ENCODE results near the gene TTBK1. TPM values are rescaled to one million over a fixed set of nuclear protein-coding genes. Genes with fewer than 3 reads are reported as not detected.
A peak's percentile ranks its signal among the peaks of the same experiment; 100 is the strongest.

Gene TTBK1
- total RNA-seq, 1 experiment from 2014 or later, result 0.61 TPM

DNA sequence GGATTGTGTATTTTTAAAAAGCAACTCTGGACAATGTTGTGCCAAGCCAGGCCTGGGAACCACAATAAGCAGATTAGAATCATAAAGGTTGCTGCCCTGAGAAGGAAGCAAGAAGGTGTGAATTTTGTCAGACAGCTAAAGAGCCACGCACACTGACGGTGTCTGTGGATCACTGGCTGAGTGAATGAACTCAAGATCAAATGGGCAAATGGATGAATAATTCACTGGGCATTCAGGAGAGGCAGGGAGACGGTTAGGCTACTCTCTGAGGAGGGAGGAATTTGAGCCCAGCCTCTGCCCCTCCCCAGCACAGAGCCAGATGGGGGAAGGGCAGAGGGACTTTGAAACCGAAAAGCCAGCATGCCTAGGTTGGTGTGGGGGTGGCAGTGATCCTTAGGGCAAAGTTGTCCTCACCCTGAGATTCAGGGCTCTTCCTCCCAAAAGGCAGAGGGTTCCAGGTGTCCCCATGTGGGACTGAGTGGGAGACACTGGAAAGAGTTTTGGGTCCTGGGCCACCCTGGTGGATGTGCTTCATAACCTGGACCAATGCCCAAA, 35.3 kb downstream of the TTBK1 start:
- BruUV-seq (replicated peaks), result no TSS peak
- Mint-ChIP-seq H3K36me3 (ENCODE audit: insufficient read depth, unreplicated experiment) (no peaks in the 10 kb centered on the region), H3K27me3 (ENCODE audit: insufficient read depth, unreplicated experiment) (no peaks in the 10 kb centered on the region), H3K27ac (ENCODE audit: unreplicated experiment) (peak overlapping the region; percentile 51), H3K4me1 (ENCODE audit: low read depth, unreplicated experiment) (peaks cover 25% of the 10 kb centered on the region), H3K9me3 (ENCODE audit: unreplicated experiment) (no peaks in the 10 kb centered on the region), H3K4me3 (ENCODE audit: unreplicated experiment) (no peak overlapping the region)
- H3K4me1 ChIP-seq, result peaks cover 52% of the 10 kb centered on the region
- H3K36me3 ChIP-seq (ENCODE audit: control insufficient read depth, insufficient read depth, low read length), result no peaks in the 10 kb centered on the region
- CTCF ChIA-PET, result no interaction called here
- POLR2A ChIA-PET, result no interaction called here
- TF ChIP-seq, protein P1, sequence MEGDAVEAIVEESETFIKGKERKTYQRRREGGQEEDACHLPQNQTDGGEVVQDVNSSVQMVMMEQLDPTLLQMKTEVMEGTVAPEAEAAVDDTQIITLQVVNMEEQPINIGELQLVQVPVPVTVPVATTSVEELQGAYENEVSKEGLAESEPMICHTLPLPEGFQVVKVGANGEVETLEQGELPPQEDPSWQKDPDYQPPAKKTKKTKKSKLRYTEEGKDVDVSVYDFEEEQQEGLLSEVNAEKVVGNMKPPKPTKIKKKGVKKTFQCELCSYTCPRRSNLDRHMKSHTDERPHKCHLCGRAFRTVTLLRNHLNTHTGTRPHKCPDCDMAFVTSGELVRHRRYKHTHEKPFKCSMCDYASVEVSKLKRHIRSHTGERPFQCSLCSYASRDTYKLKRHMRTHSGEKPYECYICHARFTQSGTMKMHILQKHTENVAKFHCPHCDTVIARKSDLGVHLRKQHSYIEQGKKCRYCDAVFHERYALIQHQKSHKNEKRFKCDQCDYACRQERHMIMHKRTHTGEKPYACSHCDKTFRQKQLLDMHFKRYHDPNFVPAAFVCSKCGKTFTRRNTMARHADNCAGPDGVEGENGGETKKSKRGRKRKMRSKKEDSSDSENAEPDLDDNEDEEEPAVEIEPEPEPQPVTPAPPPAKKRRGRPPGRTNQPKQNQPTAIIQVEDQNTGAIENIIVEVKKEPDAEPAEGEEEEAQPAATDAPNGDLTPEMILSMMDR (IDR thresholded peaks at IDR 0.05; ENCODE audit: insufficient read depth in 1 of 2, low read depth in 1 of 2, low read length in 1 of 2, severe bottlenecking in 1 of 2, unreplicated experiment in 1 of 2), result no peak
- no peaks in the 10 kb centered on the region for H3K27me3 ChIP-seq (replicated peaks; ENCODE audit: control insufficient read depth, insufficient read depth, low read length)
- intact Hi-C loops (cut with micrococcal nuclease; ENCODE audit: unreplicated experiment), result no loop called here
- H3K4me3 ChIP-seq (ENCODE audit: low read depth, low read length), result no peak overlapping the region
- no peak for DNase-seq
- H3K9me3 ChIP-seq, result no peaks in the 10 kb centered on the region

DNA sequence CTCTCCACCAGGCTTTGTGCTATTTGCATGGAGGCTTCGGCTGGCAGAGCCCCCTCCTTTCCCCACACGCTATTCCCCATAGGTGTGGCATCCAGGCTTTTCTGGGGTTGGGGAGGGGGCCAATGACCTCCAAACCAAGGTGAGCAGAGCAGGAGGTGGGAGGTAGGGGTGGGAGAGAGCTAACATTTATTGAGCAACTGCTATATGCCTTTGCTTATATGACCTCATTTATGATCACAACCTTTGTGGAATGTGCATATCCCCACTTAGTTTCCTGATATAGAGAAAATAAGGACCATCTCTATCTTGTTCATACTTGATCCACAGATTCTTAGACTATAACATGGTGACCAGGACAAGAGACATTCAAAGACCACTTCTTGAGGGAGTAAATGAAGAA, 37.0 kb downstream of the TTBK1 start:
- Histone ChIP-seq H3K9me3 (no peaks in the 10 kb centered on the region), H3K4me1 (peaks cover 42% of the 10 kb centered on the region), H3K27me3 (replicated peaks; ENCODE audit: control insufficient read depth, insufficient read depth, low read length) (no peaks in the 10 kb centered on the region), H3K36me3 (ENCODE audit: control insufficient read depth, insufficient read depth, low read length) (no peaks in the 10 kb centered on the region), H3K4me3 (ENCODE audit: low read depth, low read length) (no peak overlapping the region)
- DNase-seq, result no peak
- Mint-ChIP-seq H3K27me3 (ENCODE audit: insufficient read depth, unreplicated experiment) (no peaks in the 10 kb centered on the region), H3K4me3 (ENCODE audit: unreplicated experiment) (no peak overlapping the region), H3K9me3 (ENCODE audit: unreplicated experiment) (no peaks in the 10 kb centered on the region), H3K4me1 (ENCODE audit: low read depth, unreplicated experiment) (peaks cover 25% of the 10 kb centered on the region), H3K27ac (ENCODE audit: unreplicated experiment) (peak overlapping the region; percentile 21), H3K36me3 (ENCODE audit: insufficient read depth, unreplicated experiment) (no peaks in the 10 kb centered on the region)
- BruUV-seq (replicated peaks), result no TSS peak
- CTCF ChIA-PET, result interaction anchor here (0.8 to 1.9 kb wide), 4 partner anchors 12 to 51 kb away, joined by 3 to 9 read pairs (median 6); partner anchors contain the start of gene DNPH1
- intact Hi-C loops (cut with micrococcal nuclease; ENCODE audit: unreplicated experiment), result loop anchor here (2.0 kb wide), 1 partner anchor 17 kb away; no protein-coding TSS in a partner anchor
- TF ChIP-seq, protein P1 (IDR thresholded peaks at IDR 0.05; ENCODE audit: insufficient read depth in 1 of 2, low read depth in 1 of 2, low read length in 1 of 2, severe bottlenecking in 1 of 2, unreplicated experiment in 1 of 2), result no peak
- POLR2A ChIA-PET, result no interaction called here

DNA sequence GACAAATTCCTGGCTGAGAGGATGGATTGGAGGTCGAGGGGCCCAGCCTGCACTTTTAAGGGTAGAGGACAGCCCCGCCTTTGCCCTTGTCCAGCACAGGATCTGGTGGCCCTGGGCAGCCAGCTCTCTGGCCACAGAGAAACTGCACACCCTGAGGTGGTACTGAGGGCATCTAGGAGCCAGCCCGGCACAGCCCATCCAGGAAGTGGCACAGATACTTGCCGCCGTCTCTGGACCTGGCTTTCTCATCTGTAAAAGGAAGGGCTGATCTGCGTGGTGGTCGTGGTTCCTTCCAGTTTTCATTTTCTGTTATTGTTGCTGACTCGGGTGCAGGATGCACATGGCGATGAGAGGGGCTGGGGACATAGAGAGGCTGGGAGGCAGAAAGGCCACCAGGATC, 38.8 kb downstream of the TTBK1 start:
- no peaks in the 10 kb centered on the region for H3K36me3 Mint-ChIP-seq (ENCODE audit: insufficient read depth, unreplicated experiment)
- H3K27ac Mint-ChIP-seq (ENCODE audit: unreplicated experiment), result no peak overlapping the region
- CTCF ChIA-PET, result no interaction called here
- no peak overlapping the region for H3K4me3 Mint-ChIP-seq (ENCODE audit: unreplicated experiment)
- Histone ChIP-seq H3K27me3 (replicated peaks; ENCODE audit: control insufficient read depth, insufficient read depth, low read length) (no peaks in the 10 kb centered on the region), H3K4me3 (ENCODE audit: low read depth, low read length) (no peak overlapping the region), H3K4me1 (peaks cover 33% of the 10 kb centered on the region), H3K36me3 (ENCODE audit: control insufficient read depth, insufficient read depth, low read length) (no peaks in the 10 kb centered on the region), H3K9me3 (no peaks in the 10 kb centered on the region)
- H3K4me1 Mint-ChIP-seq (ENCODE audit: low read depth, unreplicated experiment), result peaks cover 25% of the 10 kb centered on the region
- no TSS peak for BruUV-seq (replicated peaks)
- no peaks in the 10 kb centered on the region for H3K9me3 Mint-ChIP-seq (ENCODE audit: unreplicated experiment)
- no peaks in the 10 kb centered on the region for H3K27me3 Mint-ChIP-seq (ENCODE audit: insufficient read depth, unreplicated experiment)
- intact Hi-C loops (cut with micrococcal nuclease; ENCODE audit: unreplicated experiment), result no loop called here
- no peak for DNase-seq
- POLR2A ChIA-PET, result interaction anchor here (0.6 kb wide), 2 partner anchors 86 to 235 kb away, joined by 3 to 4 read pairs; partner anchors contain the start of gene YIPF3
- TF ChIP-seq, protein P1 (IDR thresholded peaks at IDR 0.05; ENCODE audit: insufficient read depth in 1 of 2, low read depth in 1 of 2, low read length in 1 of 2, severe bottlenecking in 1 of 2, unreplicated experiment in 1 of 2), result no peak

Measured in Caco-2 (cell line).